Erythroblast (primary cell): ENCODE results near the gene ZC3H12D.

Experiments used
- GATA1 ChIP-seq: IDR thresholded peaks from 2 replicates; pipeline ENCODE4 v1.6.1; 2011; ENCODE audit warnings: low read depth, mild to moderate bottlenecking, control low read depth, low read length, moderate library complexity
- POLR2A ChIP-seq: IDR thresholded peaks from 2 replicates; pipeline ENCODE4 v1.6.1; 2011; ENCODE audit warnings: mild to moderate bottlenecking, low read length

GRCh38 chr6:149487316-149487715 lies 2.5 kb upstream of the ZC3H12D start:
- TF ChIP-seq POLR2A, result no peak
- TF ChIP-seq GATA1, result no peak
